ENCODE measurements around the gene SFMBT2. TPM values are rescaled to one million over a fixed set of nuclear protein-coding genes. Genes with fewer than 3 reads are reported as not detected.

SFMBT2 gene
- total RNA-seq (2014; rRNA removed; shearing (Covaris generic)) = 1.9 and 2.4 TPM in 2 replicates
- polyA plus RNA-seq (2015; cell fraction: cytosol; rRNA removed) = 1.2 and 1.7 TPM in 2 replicates
- polyA plus RNA-seq (2015; cell fraction: nucleus; rRNA removed) = 2.3 and 3.1 TPM in 2 replicates

GRCh38 chr10:7410862-7411670 is at the start of gene SFMBT2:
SFMBT2 (minus strand) TSS chr10:7411034; CDS start chr10:7381898, 29,136 bp downstream.
- DNase-seq (ENCODE audit: low read depth) = peak; percentile 74

- DNase-seq (ENCODE audit: low read depth) = no peak
Observed at GRCh38 chr10:7460006-7460405, 49.2 kb upstream of the SFMBT2 start.

GRCh38 chr10:7458556-7458955 is 47.7 kb upstream of the SFMBT2 start:
- peak; percentile 17 for DNase-seq (ENCODE audit: low read depth)

GRCh38 chr10:7457478-7458316 is 46.9 kb upstream of the SFMBT2 start:
- DNase-seq (ENCODE audit: low read depth) = peak; percentile 40

GRCh38 chr10:7449063-7449695 is 38.3 kb upstream of the SFMBT2 start:
- DNase-seq (ENCODE audit: low read depth) = peak; percentile 32

GRCh38 chr10:7445474-7446185 is 34.8 kb upstream of the SFMBT2 start:
- no peak for DNase-seq (ENCODE audit: low read depth)

GRCh38 chr10:7444551-7445121 is 33.8 kb upstream of the SFMBT2 start:
- no peak for DNase-seq (ENCODE audit: low read depth)

- no peak for DNase-seq (ENCODE audit: low read depth)
Observed at GRCh38 chr10:7443036-7443435, 32.2 kb upstream of the SFMBT2 start.

- no peak for DNase-seq (ENCODE audit: low read depth)
Observed at GRCh38 chr10:7441403-7442147, 30.7 kb upstream of the SFMBT2 start.

- no peak for DNase-seq (ENCODE audit: low read depth)
Observed at GRCh38 chr10:7439696-7440095, 28.9 kb upstream of the SFMBT2 start.

GRCh38 chr10:7438196-7438986 is 27.6 kb upstream of the SFMBT2 start:
- no peak for DNase-seq (ENCODE audit: low read depth)

- DNase-seq (ENCODE audit: low read depth) = peak; percentile 23
Observed at GRCh38 chr10:7436490-7437100, 25.8 kb upstream of the SFMBT2 start.

GRCh38 chr10:7435674-7436073 is 24.8 kb upstream of the SFMBT2 start:
- DNase-seq (ENCODE audit: low read depth) = no peak

GRCh38 chr10:7434378-7434777 is 23.5 kb upstream of the SFMBT2 start:
- DNase-seq (ENCODE audit: low read depth) = no peak

GRCh38 chr10:7433861-7434260 is 23.0 kb upstream of the SFMBT2 start:
- no peak for DNase-seq (ENCODE audit: low read depth)

GRCh38 chr10:7432884-7433726 is 22.3 kb upstream of the SFMBT2 start:
- no peak for DNase-seq (ENCODE audit: low read depth)

GRCh38 chr10:7428673-7429350 is 18.0 kb upstream of the SFMBT2 start:
- no peak for DNase-seq (ENCODE audit: low read depth)
